ENCODE results near the gene EVPL. TPM values are rescaled to one million over a fixed set of nuclear protein-coding genes. Genes with fewer than 3 reads are reported as not detected.
A peak's percentile ranks its signal among the peaks of the same experiment; 100 is the strongest.

The EVPL gene
- total RNA-seq, 1 experiment from 2014 or later: 1.3 TPM

- Mint-ChIP-seq H3K9me3 (no peaks in the 10 kb centered on the region), H3K4me3 (no peak overlapping the region), H3K27me3 (ENCODE audit: low read depth) (no peaks in the 10 kb centered on the region), H3K36me3 (no peaks in the 10 kb centered on the region), H3K4me1 (peaks cover 29% of the 10 kb centered on the region), H3K27ac (no peak overlapping the region)
- CTCF ChIA-PET: interaction anchor here (0.7 to 5.5 kb wide), 4 partner anchors 11 to 27 kb away, joined by 3 to 42 read pairs (median 4); no protein-coding TSS in a partner anchor
- 0 out of 2 replicates have a peak, but pooled peaks have one; percentile 20 for TF ChIP-seq SMAD3 (CRISPR knock-in tag; IDR thresholded peaks at IDR 0.05; ENCODE audit: borderline replicate concordance)
- TF ChIP-seq FOXJ3 (CRISPR knock-in tag; IDR thresholded peaks at IDR 0.05; ENCODE audit: borderline replicate concordance): no peak
- no peak for ATAC-seq
- POLR2A ChIA-PET: no interaction called here
- no peak for DNase-seq (ENCODE audit: low spot score)
Observed at GRCh38 chr17:76032073-76032779, 5.1 kb upstream of the EVPL start.

GRCh38 chr17:76026714-76027158 lies 370 bp downstream of the EVPL start:
- no peak for DNase-seq (ENCODE audit: low spot score)
- TF ChIP-seq FOXP1 (CRISPR knock-in tag; IDR thresholded peaks at IDR 0.05; ENCODE audit: borderline replicate concordance) (no peak), ZNF416 (CRISPR knock-in tag; IDR thresholded peaks at IDR 0.05) (no peak), ZNF396 (CRISPR knock-in tag; IDR thresholded peaks at IDR 0.05; ENCODE audit: borderline replicate concordance) (no peak), TEAD4 (CRISPR knock-in tag; IDR thresholded peaks at IDR 0.05) (no peak), SOX15 (CRISPR knock-in tag; IDR thresholded peaks at IDR 0.05) (no peak), ZNF263 (CRISPR knock-in tag; IDR thresholded peaks at IDR 0.05; ENCODE audit: low read depth) (no peak), STAT6 (CRISPR knock-in tag; conservative IDR thresholded peaks at IDR 0.05; ENCODE audit: low read depth) (no peak), FOXJ3 (CRISPR knock-in tag; IDR thresholded peaks at IDR 0.05; ENCODE audit: borderline replicate concordance) (no peak), MAX (CRISPR knock-in tag; IDR thresholded peaks at IDR 0.05) (no peak), ZNF425 (CRISPR knock-in tag; conservative IDR thresholded peaks at IDR 0.05) (no peak), PRDM15 (CRISPR knock-in tag; IDR thresholded peaks at IDR 0.05) (no peak)
- no peaks in the 10 kb centered on the region for H3K9me3 Mint-ChIP-seq

More at GRCh38 chr17:76026714-76027158, 370 bp downstream of the EVPL start:
- Mint-ChIP-seq H3K4me1 (peaks cover 20% of the 10 kb centered on the region), H3K27me3 (ENCODE audit: low read depth) (no peaks in the 10 kb centered on the region), H3K36me3 (no peaks in the 10 kb centered on the region), H3K4me3 (no peak overlapping the region), H3K27ac (no peak overlapping the region)
- ATAC-seq: no peak
- ChIA-PET POLR2A (no interaction called here), CTCF (interaction anchor here (0.6 to 1.4 kb wide), 4 partner anchors 12 to 165 kb away, joined by 3 to 11 read pairs (median 4); no protein-coding TSS in a partner anchor)

Measured in WTC11 (cell line).